Measurements from ENCODE around the gene COBLL1. TPM values are rescaled to one million over a fixed set of nuclear protein-coding genes. Genes with fewer than 3 reads are reported as not detected.

Gene COBLL1
- total RNA-seq, 3 donors from 2014 or later (not counting 1 experiment from before 2014, with no cell fraction given): 0.85 to 13.4 (median 2.2) TPM

GRCh38 chr2:164693390-164693789, 148.2 kb downstream of the COBLL1 start:
- Histone ChIP-seq H3K4me1 (ENCODE audit: control insufficient read depth, insufficient read depth, low read length) (no peaks in the 10 kb centered on the region), H3K27me3 (ENCODE audit: control insufficient read depth, insufficient read depth, low read length) (no peaks in the 10 kb centered on the region), H3K36me3 (ENCODE audit: control insufficient read depth, insufficient read depth, low read length) (no peaks in the 10 kb centered on the region), H3K9me3 (ENCODE audit: control insufficient read depth, insufficient read depth, low read length) (no peaks in the 10 kb centered on the region), H3K27ac (ENCODE audit: low read length) (no peak overlapping the region), H3K4me3 (ENCODE audit: low read length) (no peak overlapping the region)
- no peak for DNase-seq
- Mint-ChIP-seq H3K4me1 (no peaks in the 10 kb centered on the region), H3K36me3 (no peaks in the 10 kb centered on the region), H3K27ac (no peak overlapping the region), H3K4me3 (no peak overlapping the region), H3K9me3 (no peaks in the 10 kb centered on the region), H3K27me3 (ENCODE audit: low read depth in 2 of 2) (no peaks in the 10 kb centered on the region)
- TF ChIP-seq CTCF (IDR thresholded peaks at IDR 0.05): no peak
- no peak for ATAC-seq
- intact Hi-C loops (cut with micrococcal nuclease): no loop called here

- no peaks in the 10 kb centered on the region for H3K27me3 ChIP-seq (ENCODE audit: control insufficient read depth, insufficient read depth, low read length)
- H3K4me3 Mint-ChIP-seq: no peak overlapping the region
- no CpG with 5 or more reads among the region's 2 CpGs for WGBS (ENCODE audit: insufficient coverage)
- H3K27ac ChIP-seq (ENCODE audit: low read length): no peak overlapping the region
- no peak for DNase-seq
- H3K9me3 Mint-ChIP-seq: no peaks in the 10 kb centered on the region
- no peaks in the 10 kb centered on the region for H3K27me3 Mint-ChIP-seq (ENCODE audit: low read depth in 2 of 2)
- TF ChIP-seq CTCF (IDR thresholded peaks at IDR 0.05): no peak
- H3K27ac Mint-ChIP-seq: no peak overlapping the region
- no peak overlapping the region for H3K4me3 ChIP-seq (ENCODE audit: low read length)
- ATAC-seq: no peak
- intact Hi-C loops (cut with micrococcal nuclease): no loop called here
- H3K9me3 ChIP-seq (ENCODE audit: control insufficient read depth, insufficient read depth, low read length): no peaks in the 10 kb centered on the region
- no peaks in the 10 kb centered on the region for H3K4me1 ChIP-seq (ENCODE audit: control insufficient read depth, insufficient read depth, low read length)
- H3K36me3 ChIP-seq (ENCODE audit: control insufficient read depth, insufficient read depth, low read length): no peaks in the 10 kb centered on the region
- no peaks in the 10 kb centered on the region for H3K4me1 Mint-ChIP-seq
- no peaks in the 10 kb centered on the region for H3K36me3 Mint-ChIP-seq
Measured at GRCh38 chr2:164692958-164693357, 148.7 kb downstream of the COBLL1 start.

GRCh38 chr2:164692114-164692513, 149.5 kb downstream of the COBLL1 start:
- Mint-ChIP-seq H3K27ac (no peak overlapping the region), H3K4me1 (no peaks in the 10 kb centered on the region), H3K4me3 (no peak overlapping the region), H3K27me3 (ENCODE audit: low read depth in 2 of 2) (no peaks in the 10 kb centered on the region), H3K9me3 (no peaks in the 10 kb centered on the region), H3K36me3 (no peaks in the 10 kb centered on the region)
- ATAC-seq (no peak), DNase-seq (no peak)
- Histone ChIP-seq H3K4me1 (ENCODE audit: control insufficient read depth, insufficient read depth, low read length) (no peaks in the 10 kb centered on the region), H3K9me3 (ENCODE audit: control insufficient read depth, insufficient read depth, low read length) (no peaks in the 10 kb centered on the region), H3K36me3 (ENCODE audit: control insufficient read depth, insufficient read depth, low read length) (no peaks in the 10 kb centered on the region), H3K27me3 (ENCODE audit: control insufficient read depth, insufficient read depth, low read length) (no peaks in the 10 kb centered on the region), H3K4me3 (ENCODE audit: low read length) (no peak overlapping the region), H3K27ac (ENCODE audit: low read length) (no peak overlapping the region)
- TF ChIP-seq CTCF (IDR thresholded peaks at IDR 0.05): no peak
- intact Hi-C loops (cut with micrococcal nuclease): no loop called here
- WGBS (ENCODE audit: insufficient coverage): 100% methylated on average over 3 of the region's 3 CpGs

GRCh38 chr2:164691346-164691887, 150.2 kb downstream of the COBLL1 start:
- Histone ChIP-seq H3K9me3 (ENCODE audit: control insufficient read depth, insufficient read depth, low read length) (no peaks in the 10 kb centered on the region), H3K27me3 (ENCODE audit: control insufficient read depth, insufficient read depth, low read length) (no peaks in the 10 kb centered on the region), H3K27ac (ENCODE audit: low read length) (no peak overlapping the region), H3K4me1 (ENCODE audit: control insufficient read depth, insufficient read depth, low read length) (no peaks in the 10 kb centered on the region), H3K36me3 (ENCODE audit: control insufficient read depth, insufficient read depth, low read length) (no peaks in the 10 kb centered on the region), H3K4me3 (ENCODE audit: low read length) (no peak overlapping the region)
- Mint-ChIP-seq H3K4me3 (no peak overlapping the region), H3K4me1 (no peaks in the 10 kb centered on the region), H3K27ac (no peak overlapping the region), H3K27me3 (ENCODE audit: low read depth in 2 of 2) (no peaks in the 10 kb centered on the region), H3K36me3 (no peaks in the 10 kb centered on the region), H3K9me3 (no peaks in the 10 kb centered on the region)
- TF ChIP-seq CTCF (IDR thresholded peaks at IDR 0.05): no peak
- no peak for ATAC-seq
- DNase-seq: no peak
- intact Hi-C loops (cut with micrococcal nuclease): no loop called here
- WGBS (ENCODE audit: insufficient coverage): 90% methylated on average over 2 of the region's 2 CpGs
